HepG2 (cell line): Measurements from ENCODE around the gene TMEM100. TPM values are rescaled to one million over a fixed set of nuclear protein-coding genes. Genes with fewer than 3 reads are reported as not detected.

Experiments used
- ATAC-seq: fragments of 200-7000 bp; cut with Tn5 transposase; 3 replicates; pipeline ENCODE4 v1.9.1; 2020; ENCODE audit warnings: mild to moderate bottlenecking, moderate library complexity
- BruUV-seq: library from RNA; stranded (reverse); fragments of 400-500 nt; replicated peaks from 2 replicates; lab custom pipeline; 2021; lab: Mats Ljungman, UMichigan
- CTCF ChIA-PET: fragments of 300-600 bp; formaldehyde crosslinking; extraction: SDS; loops from one replicate; lab custom pipeline; 2021; ENCODE audit warnings: low total read pairs, inconsistent platforms, low intra/inter-chr PET ratio; lab: Yijun Ruan, JAX
- POLR2A ChIA-PET: fragments of 350-600 bp; sonication (Branson Sonifier 250); formaldehyde crosslinking; loops from one replicate; lab custom pipeline; 2020; ENCODE audit warnings: antibody characterized with exemption, inconsistent platforms; lab: Yijun Ruan, JAX
- DNase-seq: peaks from one replicate; pipeline ENCODE4 v3.0.0-alpha.2; 2015; ENCODE audit warnings: low spot score
- FAIRE-seq: peaks from 3 replicates; lab custom pipeline; 2011; peaks lifted over from hg19 to GRCh38; lab: Jason Lieb, UNC
- H2AFZ ChIP-seq: one replicate; pipeline ENCODE4 v1.6.1; 2011; ENCODE audit warnings: low read length, inconsistent platforms
- H3K27ac ChIP-seq: fragments of 300-600 bp; 3 replicates; pipeline ENCODE4 v1.8.0; 2011; ENCODE audit warnings: mixed run types, mild to moderate bottlenecking, mixed read lengths, low read length, inconsistent platforms; ENCODE audit not compliant: insufficient read depth; ENCODE audit errors: extremely low read length
- H3K27me3 ChIP-seq, 2 experiments: fragments of 200-600 bp in 1 of 2; 2 replicates in 1 of 2; 3 replicates in 1 of 2; pipeline versions ENCODE4 v1.6.0 to v1.8.0; 2011; ENCODE audit warnings: low read length in 2 of 2, mild to moderate bottlenecking in 2 of 2, moderate library complexity in 2 of 2, inconsistent platforms in 1 of 2; ENCODE audit not compliant: insufficient read depth in 2 of 2, control insufficient read depth in 1 of 2
- H3K36me3 ChIP-seq, 2 experiments: fragments of 200-600 bp in 1 of 2; replicated peaks in 1 of 2; 2 replicates in 1 of 2; 3 replicates in 1 of 2; pipeline versions ENCODE4 v1.5.1 to v1.8.0; 2011; ENCODE audit warnings: low read length in 2 of 2, inconsistent platforms in 1 of 2; ENCODE audit not compliant: insufficient read depth in 2 of 2, control insufficient read depth in 1 of 2
- H3K4me1 ChIP-seq: 2 replicates; pipeline ENCODE4 v1.5.1; 2012; ENCODE audit warnings: low read length, inconsistent platforms; ENCODE audit not compliant: insufficient read depth
- H3K4me2 ChIP-seq: 2 replicates; pipeline ENCODE4 v1.6.0; 2011; ENCODE audit warnings: low read depth, low read length, inconsistent platforms
- H3K4me3 ChIP-seq, 3 experiments: fragments of 200-600 bp in 1 of 3; sonication (generic), shearing (Covaris generic) in 1 of 3; replicated peaks in 1 of 3; 2 replicates each; pipeline ENCODE4 v1.5.1; 2011 to 2016; ENCODE audit warnings: low read length in 3 of 3, inconsistent platforms in 2 of 3, low read depth in 2 of 3, mild to moderate bottlenecking in 2 of 3, control low read depth in 1 of 3, mixed read lengths in 1 of 3; ENCODE audit not compliant: insufficient read depth in 1 of 3
- H3K79me2 ChIP-seq: one replicate; pipeline ENCODE4 v1.6.1; 2011; ENCODE audit warnings: low read length, inconsistent platforms; ENCODE audit not compliant: insufficient read depth
- H3K9ac ChIP-seq: 2 replicates; pipeline ENCODE4 v1.6.0; 2011; ENCODE audit warnings: mild to moderate bottlenecking, low read depth, low read length, inconsistent platforms; ENCODE audit not compliant: insufficient read depth
- H3K9me3 ChIP-seq: 2 replicates; pipeline ENCODE4 v1.5.1; 2012; ENCODE audit warnings: mild to moderate bottlenecking, low read length
- H4K20me1 ChIP-seq: 2 replicates; pipeline ENCODE4 v1.6.0; 2011; ENCODE audit warnings: inconsistent platforms, mild to moderate bottlenecking, low read length, moderate library complexity; ENCODE audit not compliant: insufficient read depth
- ARHGAP35 ChIP-seq: sonication (generic); formaldehyde crosslinking; IDR thresholded peaks from 2 replicates; pipeline ENCODE4 v1.9.0; 2022; ENCODE audit warnings: mild to moderate bottlenecking, inconsistent platforms, moderate library complexity, missing genetic modification reagents, borderline replicate concordance
- DBP ChIP-seq: sonication (generic); formaldehyde crosslinking; IDR thresholded peaks from 2 replicates; pipeline ENCODE4 v1.4.0; 2020; ENCODE audit warnings: missing genetic modification reagents; ENCODE audit errors: not compliant biosample characterization
- DRAP1 ChIP-seq: IDR thresholded peaks from 2 replicates; pipeline ENCODE4 v1.6.1; 2016; ENCODE audit warnings: missing genetic modification reagents, missing compliant biosample characterization
- HOXA3 ChIP-seq: sonication (generic); formaldehyde crosslinking; IDR thresholded peaks from 2 replicates; pipeline ENCODE4 v1.5.0; 2020; ENCODE audit warnings: missing genetic modification reagents
- KDM1A ChIP-seq: IDR thresholded peaks from 2 replicates; pipeline ENCODE4 v1.6.1; 2016; ENCODE audit warnings: missing compliant biosample characterization
- KDM5B ChIP-seq: sonication (generic); formaldehyde crosslinking; IDR thresholded peaks from 2 replicates; pipeline ENCODE4 v1.4.0; 2020; ENCODE audit warnings: missing genetic modification reagents, mild to moderate bottlenecking, borderline replicate concordance
- MAFK ChIP-seq, 2 experiments: IDR thresholded peaks in 1 of 2; conservative IDR thresholded peaks in 1 of 2; 2 replicates each; pipeline ENCODE4 v1.6.1; 2011; ENCODE audit warnings: improper control_type of control experiment in 2 of 2, low read length in 2 of 2
- SKIL ChIP-seq: sonication (generic); formaldehyde crosslinking; IDR thresholded peaks from 2 replicates; pipeline ENCODE4 v1.8.0; 2022; ENCODE audit warnings: missing genetic modification reagents, mild to moderate bottlenecking, moderate library complexity, borderline replicate concordance
- SMARCC2 ChIP-seq: fragments of 450-650 bp; IDR thresholded peaks from 2 replicates; pipeline ENCODE4 v1.6.1; 2017; ENCODE audit warnings: antibody characterized with exemption, mild to moderate bottlenecking
- TIGD3 ChIP-seq: sonication (generic); formaldehyde crosslinking; IDR thresholded peaks from 2 replicates; pipeline ENCODE4 v1.5.1; 2020; ENCODE audit warnings: mild to moderate bottlenecking, missing genetic modification reagents, borderline replicate concordance
- WIZ ChIP-seq: sonication (generic); formaldehyde crosslinking; IDR thresholded peaks from 2 replicates; pipeline ENCODE4 v1.5.1; 2020; ENCODE audit warnings: mild to moderate bottlenecking, missing genetic modification reagents
- ZNF672 ChIP-seq: sonication (generic); formaldehyde crosslinking; IDR thresholded peaks from 2 replicates; pipeline ENCODE4 v1.8.1; 2022; ENCODE audit warnings: missing genetic modification reagents
- ZNF879 ChIP-seq: sonication (generic); formaldehyde crosslinking; IDR thresholded peaks from 2 replicates; pipeline ENCODE4 v1.8.1; 2023; ENCODE audit warnings: missing genetic modification reagents
- WGBS: methylation state at CpG from one replicate; pipeline ENCODE4 v1.1.6; 2017; ENCODE audit warnings: low lambda C conversion rate; 5-methylcytosine and 5-hydroxymethylcytosine counted together
- in situ Hi-C: cut with HindIII; loops from 2 replicates; pipeline ENCODE4 v1.10.0; 2017; ENCODE audit warnings: low pct_unique_long_range_greater_than_20kb; ENCODE audit not compliant: extremely low pct_ligation_motif_present
- intact Hi-C: fragments of 100-400 bp; cut with micrococcal nuclease; formaldehyde crosslinking; loops from one replicate; pipeline ENCODE4 v1.10.0; 2022; ENCODE audit not compliant: unreplicated experiment
- polyA plus RNA-seq, 8 experiments: library from polyadenylated mRNA; depleted of rRNA in 3 of 8; stranded (reverse) in 7 of 8; unstranded in 1 of 8; fragments of >200 nt; fragmentation: Illumina TruSeq in 4 of 8; extraction: Trizol in 4 of 8; gene quantifications; 2 replicates each; pipeline versions ENCODE4 v1.2.1 to v1.2.3, GENCODE V29; 2011 to 2016; ENCODE audit warnings: low read depth in 4 of 8, missing spikeins in 1 of 8, mixed read lengths in 1 of 8; ENCODE audit not compliant: insufficient read depth in 1 of 8
- total RNA-seq, 5 experiments: library from RNA; depleted of rRNA; stranded (reverse); fragments of >200 nt; fragmentation: Illumina TruSeq; extraction: Trizol; gene quantifications; 2 replicates each; pipeline ENCODE4 v1.2.3, GENCODE V29; 2016; ENCODE audit warnings: low read depth in 1 of 5

Gene TMEM100
- total and polyA plus RNA-seq, 2 of the 13 experiments (the other 11 are each of a cell fraction or from before 2014, with no cell fraction given), result not detected

GRCh38 chr17:55728833-55729232, 6.2 kb upstream of the TMEM100 start:
- in situ Hi-C loops (no loop called here), intact Hi-C loops (no loop called here)
- WGBS, result 17% methylated on average over 5 of the region's 5 CpGs
- Histone ChIP-seq H3K27me3 (peaks cover 0 to 17% of the 10 kb centered on the region in 2 experiments; a peak in 2 of 5 replicates), H3K4me1 (peaks cover 6% of the 10 kb centered on the region; the same call in 1 of the 2 replicates), H3K9me3 (no peaks in the 10 kb centered on the region), H4K20me1 (no peaks in the 10 kb centered on the region), H3K4me2 (no peak overlapping the region), H3K27ac (no peak overlapping the region), H3K4me3 (no peak overlapping the region), H3K36me3 (no peaks in the 10 kb centered on the region), H3K79me2 (no peaks in the 10 kb centered on the region), H3K9ac (no peak overlapping the region), H2AFZ (no peak overlapping the region)
- BruUV-seq, result no TSS peak
- DNase-seq, result no peak
- ChIA-PET CTCF (no interaction called here), POLR2A (interaction anchor here (1.4 kb wide), 1 partner anchor 22 kb away, joined by 4 read pairs; the partner anchor contains the start of gene PCTP)
- ATAC-seq, result no peak
- FAIRE-seq, result no peak
- TF ChIP-seq DBP (CRISPR knock-in tag), result no peak
- TF ChIP-seq MAFK (conservative IDR thresholded peaks at IDR 0.05 in 1 of 2, IDR thresholded peaks at IDR 0.05 in 1 of 2; ENCODE audit: low read length in 2 of 2), result no peak
- TF ChIP-seq KDM5B (CRISPR knock-in tag), result no peak
- no peak for TF ChIP-seq ARHGAP35 (CRISPR knock-in tag)
- TF ChIP-seq ZNF672 (CRISPR knock-in tag), result no peak
- no peak for TF ChIP-seq ZNF879 (CRISPR knock-in tag)
- no peak for TF ChIP-seq SKIL (CRISPR knock-in tag)
- no peak for TF ChIP-seq HOXA3 (CRISPR knock-in tag)
- no peak for TF ChIP-seq SMARCC2
- TF ChIP-seq KDM1A (CRISPR knock-in tag), result no peak
- TF ChIP-seq TIGD3 (CRISPR knock-in tag), result no peak
- no peak for TF ChIP-seq WIZ (CRISPR knock-in tag)
- no peak for TF ChIP-seq DRAP1
